Panc1 (cell line): ENCODE measurements around the gene DAO.

Source experiments
- CTCF ChIP-seq: fragments of 450-650 bp; IDR thresholded peaks from 2 replicates; pipeline ENCODE4 v1.5.1; 2017; ENCODE audit warnings: mild to moderate bottlenecking
- POLR2AphosphoS5 ChIP-seq: IDR thresholded peaks from 2 replicates; pipeline ENCODE4 v1.6.1; 2012; ENCODE audit warnings: mild to moderate bottlenecking, low read depth, low read length, moderate library complexity
- TCF7L2 ChIP-seq: IDR thresholded peaks from 2 replicates; pipeline ENCODE4 v1.6.1; 2011; ENCODE audit warnings: mild to moderate bottlenecking, low read depth, low read length, inconsistent platforms
- TF ChIP-seq, protein P1 (sequence below), 2 experiments: IDR thresholded peaks; 2 replicates each; pipeline ENCODE4 v1.6.1; 2011 to 2012; ENCODE audit warnings: low read depth in 2 of 2, control low read depth in 1 of 2, low read length in 1 of 2, mild to moderate bottlenecking in 1 of 2, moderate library complexity in 1 of 2; ENCODE audit not compliant: insufficient read depth in 1 of 2

- TF ChIP-seq CTCF, result no peak
- no peak for TF ChIP-seq POLR2AphosphoS5
- TF ChIP-seq, protein P1, sequence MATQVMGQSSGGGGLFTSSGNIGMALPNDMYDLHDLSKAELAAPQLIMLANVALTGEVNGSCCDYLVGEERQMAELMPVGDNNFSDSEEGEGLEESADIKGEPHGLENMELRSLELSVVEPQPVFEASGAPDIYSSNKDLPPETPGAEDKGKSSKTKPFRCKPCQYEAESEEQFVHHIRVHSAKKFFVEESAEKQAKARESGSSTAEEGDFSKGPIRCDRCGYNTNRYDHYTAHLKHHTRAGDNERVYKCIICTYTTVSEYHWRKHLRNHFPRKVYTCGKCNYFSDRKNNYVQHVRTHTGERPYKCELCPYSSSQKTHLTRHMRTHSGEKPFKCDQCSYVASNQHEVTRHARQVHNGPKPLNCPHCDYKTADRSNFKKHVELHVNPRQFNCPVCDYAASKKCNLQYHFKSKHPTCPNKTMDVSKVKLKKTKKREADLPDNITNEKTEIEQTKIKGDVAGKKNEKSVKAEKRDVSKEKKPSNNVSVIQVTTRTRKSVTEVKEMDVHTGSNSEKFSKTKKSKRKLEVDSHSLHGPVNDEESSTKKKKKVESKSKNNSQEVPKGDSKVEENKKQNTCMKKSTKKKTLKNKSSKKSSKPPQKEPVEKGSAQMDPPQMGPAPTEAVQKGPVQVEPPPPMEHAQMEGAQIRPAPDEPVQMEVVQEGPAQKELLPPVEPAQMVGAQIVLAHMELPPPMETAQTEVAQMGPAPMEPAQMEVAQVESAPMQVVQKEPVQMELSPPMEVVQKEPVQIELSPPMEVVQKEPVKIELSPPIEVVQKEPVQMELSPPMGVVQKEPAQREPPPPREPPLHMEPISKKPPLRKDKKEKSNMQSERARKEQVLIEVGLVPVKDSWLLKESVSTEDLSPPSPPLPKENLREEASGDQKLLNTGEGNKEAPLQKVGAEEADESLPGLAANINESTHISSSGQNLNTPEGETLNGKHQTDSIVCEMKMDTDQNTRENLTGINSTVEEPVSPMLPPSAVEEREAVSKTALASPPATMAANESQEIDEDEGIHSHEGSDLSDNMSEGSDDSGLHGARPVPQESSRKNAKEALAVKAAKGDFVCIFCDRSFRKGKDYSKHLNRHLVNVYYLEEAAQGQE (IDR thresholded peaks at IDR 0.05; ENCODE audit: insufficient read depth in 1 of 2, low read depth in 2 of 2, low read length in 1 of 2), result no peak
- TF ChIP-seq TCF7L2, result no peak
Measured at GRCh38 chr12:108906971-108907370, 27.1 kb downstream of the DAO start.
